Stomach smooth muscle (tissue), 2 donors: ENCODE data around the gene KSR1.

Source experiments
- H3K27ac ChIP-seq: one replicate; pipeline ENCODE4 v1.7.0; 2013; ENCODE audit warnings: mild to moderate bottlenecking, low read length, inconsistent platforms
- H3K27me3 ChIP-seq, 2 donors: one replicate each; pipeline ENCODE4 v1.7.0; 2013; ENCODE audit warnings: low read length in 2 of 2; ENCODE audit not compliant: insufficient read depth in 2 of 2, control insufficient read depth in 1 of 2
- H3K36me3 ChIP-seq, 2 donors: one replicate each; pipeline ENCODE4 v1.7.0; 2013; ENCODE audit warnings: low read length in 2 of 2; ENCODE audit not compliant: control insufficient read depth in 2 of 2, insufficient read depth in 2 of 2
- H3K4me1 ChIP-seq: one replicate; pipeline ENCODE4 v1.7.0; 2013; ENCODE audit warnings: low read length; ENCODE audit not compliant: control insufficient read depth, insufficient read depth
- H3K4me3 ChIP-seq, 2 donors: one replicate each; pipeline ENCODE4 v1.7.0; 2013; ENCODE audit warnings: low read length in 2 of 2
- H3K9ac ChIP-seq, 2 donors: one replicate each; pipeline ENCODE4 v1.7.0; 2013; ENCODE audit warnings: low read length in 2 of 2, mild to moderate bottlenecking in 1 of 2
- H3K9me3 ChIP-seq, 2 donors: one replicate each; pipeline ENCODE4 v1.7.0; 2013; ENCODE audit warnings: low read length in 2 of 2; ENCODE audit not compliant: control insufficient read depth in 2 of 2
- donor health status: healthy.
- donor health status: Pancreatic carcinoma.

The KSR1 gene

DNA sequence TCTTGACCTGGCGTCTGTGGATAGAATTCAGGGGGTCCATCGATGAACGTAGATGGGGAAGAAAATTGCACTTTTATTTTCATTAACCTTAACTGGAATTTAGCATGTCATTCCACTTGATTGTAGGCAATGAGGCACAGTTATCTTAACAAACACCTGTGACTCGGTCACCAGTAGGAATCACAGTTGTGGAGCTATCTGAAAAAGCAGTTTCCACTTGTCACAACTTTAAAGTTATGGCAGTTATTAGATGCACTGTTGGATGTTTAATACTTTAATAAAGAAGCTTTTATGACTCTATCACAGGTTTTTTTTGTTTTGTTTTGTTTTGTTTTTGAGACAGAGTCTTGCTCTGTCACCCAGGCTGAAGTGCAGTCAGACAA is 91.0 kb downstream of the KSR1 start:
- Histone ChIP-seq H3K36me3 (peaks cover 0 to 2% of the 10 kb centered on the region in 2 donors), H3K27me3 (no peaks in the 10 kb centered on the region), H3K27ac (no peak overlapping the region), H3K9me3 (no peaks in the 10 kb centered on the region), H3K4me1 (peaks cover 8% of the 10 kb centered on the region), H3K4me3 (no peak overlapping the region), H3K9ac (no peak overlapping the region)

DNA sequence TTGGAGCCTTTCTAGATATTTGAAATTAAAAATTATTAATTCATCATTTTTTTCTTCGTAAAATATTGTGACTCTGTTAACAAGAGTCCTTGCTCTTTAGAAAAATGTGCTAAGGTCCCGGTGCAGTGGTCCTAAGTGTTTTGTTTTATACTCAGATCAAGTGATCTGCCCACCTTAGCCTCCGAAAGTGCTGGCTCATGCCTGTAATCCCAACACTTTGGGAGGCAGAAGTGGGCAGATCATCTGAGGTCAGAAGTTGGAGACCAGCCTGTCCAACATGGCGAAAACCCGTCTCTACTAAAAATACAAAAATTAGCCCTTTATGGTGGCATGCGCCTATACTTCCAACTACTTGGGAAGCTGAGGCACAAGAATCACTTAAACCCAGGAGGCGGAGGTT is 92.1 kb downstream of the KSR1 start:
- Histone ChIP-seq H3K4me3 (no peak overlapping the region), H3K4me1 (peaks cover 18% of the 10 kb centered on the region), H3K9me3 (no peaks in the 10 kb centered on the region), H3K9ac (no peak overlapping the region), H3K36me3 (peaks cover 0 to 2% of the 10 kb centered on the region in 2 donors), H3K27ac (no peak overlapping the region), H3K27me3 (no peaks in the 10 kb centered on the region)

DNA sequence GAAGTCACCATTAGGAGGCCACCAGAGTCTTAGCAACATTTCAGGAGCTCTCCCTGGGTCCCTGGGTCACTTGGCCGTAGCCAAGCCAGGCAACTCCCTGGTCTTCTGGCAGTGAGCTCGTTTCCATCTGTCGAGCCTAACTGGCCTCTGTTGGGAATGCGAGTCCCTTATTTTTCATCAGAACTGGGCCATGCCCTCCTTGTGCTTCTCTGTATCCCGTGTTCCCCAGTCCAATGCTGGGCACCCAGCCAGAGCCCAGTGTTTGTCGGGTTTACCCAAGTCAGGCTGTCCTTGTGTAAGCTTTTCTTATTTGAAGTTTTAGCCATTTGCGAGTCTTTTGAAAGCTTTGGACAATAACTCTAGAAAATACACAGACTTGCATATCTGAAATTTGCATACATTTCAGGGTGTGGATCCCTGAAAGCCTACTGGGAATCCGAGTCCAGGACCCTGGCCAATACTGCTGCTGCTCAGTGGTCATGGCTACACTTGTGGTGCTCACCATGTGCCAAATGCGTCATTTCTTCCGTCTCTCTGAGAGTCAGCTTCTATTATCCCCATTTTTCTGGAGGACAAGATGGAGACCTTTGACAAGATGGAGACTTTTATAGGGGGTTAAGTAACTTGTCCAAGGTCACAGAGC is 93.1 kb downstream of the KSR1 start:
- no peaks in the 10 kb centered on the region for H3K27me3 ChIP-seq
- H3K36me3 ChIP-seq, result peaks cover 0 to 2% of the 10 kb centered on the region in 2 donors
- H3K9ac ChIP-seq, result no peak overlapping the region
- peaks cover 27% of the 10 kb centered on the region for H3K4me1 ChIP-seq
- no peak overlapping the region for H3K4me3 ChIP-seq
- no peaks in the 10 kb centered on the region for H3K9me3 ChIP-seq
- no peak overlapping the region for H3K27ac ChIP-seq

DNA sequence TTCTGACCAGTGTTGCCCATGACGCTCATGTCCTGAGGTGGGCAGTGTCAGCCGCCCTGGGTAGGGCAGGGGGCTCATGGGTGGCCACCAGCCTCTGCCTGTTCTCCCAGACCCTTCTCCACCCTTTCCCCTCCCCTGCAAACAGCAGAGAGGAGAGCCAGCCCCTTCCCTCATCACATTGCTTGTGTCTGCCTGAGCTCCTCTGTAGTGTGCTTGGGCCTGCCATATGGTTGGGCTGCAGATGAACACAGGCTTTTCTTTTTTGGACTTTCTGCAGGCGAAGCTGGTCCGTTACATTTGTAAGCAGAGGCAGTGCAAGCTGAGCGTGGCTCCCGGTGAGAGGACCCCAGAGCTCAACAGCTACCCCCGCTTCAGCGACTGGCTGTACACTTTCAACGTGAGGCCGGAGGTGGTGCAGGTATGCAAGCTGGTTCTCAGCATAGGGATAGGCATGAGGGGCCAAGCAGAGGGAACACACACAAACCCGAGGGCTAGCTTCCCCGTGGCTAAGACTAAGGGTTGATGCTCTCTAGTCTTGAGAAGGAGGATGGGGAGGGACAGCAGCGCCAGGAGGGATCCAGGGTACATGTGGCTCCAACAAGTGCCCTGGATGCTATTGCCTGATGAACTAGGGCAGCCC is 94.2 kb downstream of the KSR1 start:
- H3K27ac ChIP-seq, result no peak overlapping the region

DNA sequence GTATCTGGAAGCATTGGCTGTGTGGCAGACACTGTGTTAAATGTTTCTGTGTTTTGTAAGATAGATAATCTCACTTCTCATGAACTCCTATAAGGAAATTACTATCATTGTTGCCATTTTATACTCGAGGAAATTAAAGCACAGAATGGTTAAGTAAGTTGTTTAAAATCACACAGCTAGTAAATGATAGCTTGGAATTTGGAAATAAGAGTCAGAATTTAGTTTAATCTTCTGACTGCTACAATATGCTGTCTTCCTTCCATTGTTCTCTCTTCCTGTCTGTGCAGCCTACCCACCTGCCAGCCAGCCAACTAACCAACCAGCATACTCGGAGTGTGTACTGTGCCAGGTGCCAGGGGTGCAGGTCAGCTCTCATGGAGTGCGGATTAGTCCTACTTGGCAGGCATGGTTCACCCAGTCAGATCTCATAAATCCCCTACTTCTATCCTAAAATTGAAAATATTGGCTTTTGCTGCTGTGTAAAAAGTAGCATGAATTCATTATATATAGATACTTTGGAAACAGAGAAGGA is 94.8 kb downstream of the KSR1 start:
- H3K27me3 ChIP-seq, result no peaks in the 10 kb centered on the region
- no peaks in the 10 kb centered on the region for H3K9me3 ChIP-seq
- no peak overlapping the region for H3K27ac ChIP-seq
- peaks cover 23% of the 10 kb centered on the region for H3K4me1 ChIP-seq
- no peak overlapping the region for H3K9ac ChIP-seq
- no peak overlapping the region for H3K4me3 ChIP-seq
- H3K36me3 ChIP-seq, result peaks cover 0 to 2% of the 10 kb centered on the region in 2 donors

More for the DNA sequence above, 94.2 kb downstream of the KSR1 start:
- Histone ChIP-seq H3K9ac (no peak overlapping the region), H3K9me3 (no peaks in the 10 kb centered on the region), H3K4me3 (no peak overlapping the region), H3K4me1 (peaks cover 27% of the 10 kb centered on the region), H3K27me3 (no peaks in the 10 kb centered on the region), H3K36me3 (peaks cover 0 to 2% of the 10 kb centered on the region in 2 donors)

DNA sequence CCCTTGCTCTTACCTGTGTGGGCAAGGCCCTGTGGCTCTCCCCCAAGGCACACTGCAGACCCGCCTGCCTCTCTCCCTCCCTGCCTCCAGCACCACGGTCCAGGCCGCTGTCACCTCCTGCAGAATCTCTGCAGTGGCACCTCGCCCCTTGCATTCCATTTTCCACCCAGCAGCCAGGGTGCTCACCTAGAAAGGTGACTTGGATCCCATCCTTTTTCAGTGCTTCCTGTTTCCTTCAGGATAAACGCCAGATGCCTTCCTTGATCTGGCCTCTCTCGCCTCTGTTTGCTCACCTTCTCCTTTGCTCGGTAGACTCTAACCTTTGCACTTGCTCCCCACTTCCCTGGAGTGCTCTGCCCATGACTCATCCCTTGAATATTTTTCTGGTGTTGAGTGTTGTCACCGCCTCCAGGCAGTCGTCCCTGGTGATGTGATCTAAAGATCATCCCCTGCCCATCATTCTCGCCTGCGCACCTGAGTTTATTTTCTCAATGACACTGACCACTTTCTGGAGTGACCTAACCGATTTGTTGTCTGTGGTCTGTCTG is 95.5 kb downstream of the KSR1 start:
- Histone ChIP-seq H3K4me1 (peaks cover 22% of the 10 kb centered on the region), H3K27ac (no peak overlapping the region), H3K27me3 (no peaks in the 10 kb centered on the region), H3K4me3 (no peak overlapping the region), H3K36me3 (peaks cover 0 to 2% of the 10 kb centered on the region in 2 donors), H3K9me3 (no peaks in the 10 kb centered on the region), H3K9ac (no peak overlapping the region)

DNA sequence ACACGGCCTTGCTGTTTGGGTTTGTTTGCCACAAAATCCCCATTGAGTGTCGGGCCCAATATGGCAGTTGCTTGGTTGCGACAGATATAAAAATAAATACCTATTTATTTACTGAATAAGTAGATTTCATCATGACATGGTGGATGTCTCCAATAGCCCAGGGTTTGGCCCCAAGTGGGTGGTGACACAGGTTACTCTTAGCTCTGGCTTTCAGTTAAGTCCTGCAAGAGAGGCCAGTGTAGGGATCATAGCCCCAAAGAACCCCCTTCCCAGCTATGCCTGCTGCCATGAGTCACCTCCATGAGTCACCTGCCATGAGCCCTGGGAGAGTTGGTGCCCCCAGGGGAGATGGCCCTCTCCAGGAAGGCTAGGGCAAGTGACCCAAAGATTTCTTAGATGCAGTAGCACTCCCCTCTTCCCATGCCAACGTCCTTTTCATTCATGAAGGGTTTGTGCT is 96.1 kb downstream of the KSR1 start:
- H3K27ac ChIP-seq, result no peak overlapping the region
- H3K9ac ChIP-seq, result no peak overlapping the region
- no peaks in the 10 kb centered on the region for H3K9me3 ChIP-seq
- H3K36me3 ChIP-seq, result peaks cover 0 to 2% of the 10 kb centered on the region in 2 donors
- H3K27me3 ChIP-seq, result no peaks in the 10 kb centered on the region
- no peak overlapping the region for H3K4me3 ChIP-seq
- H3K4me1 ChIP-seq, result peaks cover 22% of the 10 kb centered on the region

DNA sequence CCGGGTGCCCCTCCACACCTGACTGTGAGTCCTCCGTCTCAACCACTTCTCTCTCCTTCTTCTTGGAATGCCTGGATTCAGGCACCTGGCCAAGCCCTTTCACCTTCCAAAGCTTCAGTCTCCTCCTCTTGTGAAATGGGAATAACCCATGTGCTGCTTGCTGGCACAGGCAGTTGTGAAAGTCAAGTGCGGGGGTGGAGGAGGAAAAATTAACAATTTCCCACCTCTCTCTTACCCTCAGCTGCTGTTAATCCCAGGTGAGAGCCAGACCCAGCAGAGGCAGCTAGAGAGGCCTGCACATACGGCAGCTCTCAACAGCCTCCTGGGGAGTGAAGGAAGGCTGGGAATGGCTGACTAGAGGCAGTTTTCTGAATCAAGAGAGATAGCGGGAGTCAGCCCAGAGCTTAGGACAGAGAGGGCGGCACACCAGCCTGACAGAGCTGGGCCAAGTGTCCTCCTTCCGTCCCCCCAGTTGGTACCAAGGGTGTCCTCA is 96.8 kb downstream of the KSR1 start:
- Histone ChIP-seq H3K9me3 (no peaks in the 10 kb centered on the region), H3K4me3 (no peak overlapping the region), H3K36me3 (peaks cover 0 to 3% of the 10 kb centered on the region in 2 donors), H3K27me3 (no peaks in the 10 kb centered on the region), H3K27ac (no peak overlapping the region), H3K4me1 (peaks cover 22% of the 10 kb centered on the region), H3K9ac (no peak overlapping the region)

DNA sequence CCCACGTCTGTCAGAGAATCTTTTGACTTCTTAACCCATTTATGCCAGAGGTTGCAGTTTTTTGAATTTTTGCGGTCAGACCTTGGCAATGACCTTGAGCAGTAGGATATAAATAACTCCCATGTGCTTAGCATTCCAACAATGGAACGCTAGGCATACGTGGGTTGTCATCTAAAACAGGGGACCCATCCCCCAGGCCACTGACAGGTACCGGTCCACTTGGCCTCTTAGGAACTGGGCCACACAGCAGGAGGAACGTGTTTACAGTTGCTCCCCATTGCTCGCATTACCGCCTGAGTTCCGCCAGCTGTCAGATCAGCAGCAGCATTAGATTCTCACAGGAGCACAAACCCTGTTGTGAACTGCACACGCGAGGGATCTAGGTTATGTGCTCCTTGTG is 97.9 kb downstream of the KSR1 start:
- Histone ChIP-seq H3K4me3 (no peak overlapping the region), H3K4me1 (peaks cover 22% of the 10 kb centered on the region), H3K27ac (no peak overlapping the region), H3K36me3 (peaks cover 0 to 3% of the 10 kb centered on the region in 2 donors), H3K9ac (no peak overlapping the region), H3K9me3 (no peaks in the 10 kb centered on the region), H3K27me3 (no peaks in the 10 kb centered on the region)

DNA sequence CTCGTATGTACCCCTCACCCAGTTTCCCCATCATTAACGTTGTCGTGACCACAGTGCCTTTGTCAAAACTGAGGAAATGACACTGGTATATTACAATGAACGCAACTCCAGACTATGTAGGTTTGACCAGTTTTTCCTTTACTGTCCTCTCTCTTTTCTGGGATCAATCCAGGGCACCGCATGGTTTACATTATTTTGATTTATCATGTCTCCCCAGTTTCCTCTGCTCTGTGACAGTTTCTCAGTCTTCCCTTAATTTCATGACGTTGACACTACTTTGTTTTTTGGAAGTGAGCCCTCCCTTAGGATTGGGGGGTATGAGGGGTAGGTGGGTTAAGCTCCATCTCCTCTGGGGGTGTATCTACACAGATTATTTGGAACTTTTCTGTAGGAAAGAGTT is 98.7 kb downstream of the KSR1 start:
- Histone ChIP-seq H3K27ac (no peak overlapping the region), H3K36me3 (peaks cover 0 to 3% of the 10 kb centered on the region in 2 donors)

More for the DNA sequence above, 98.7 kb downstream of the KSR1 start:
- Histone ChIP-seq H3K9ac (no peak overlapping the region), H3K4me3 (no peak overlapping the region), H3K9me3 (no peaks in the 10 kb centered on the region), H3K27me3 (no peaks in the 10 kb centered on the region), H3K4me1 (peaks cover 28% of the 10 kb centered on the region)
